HG02798 (cell line): ENCODE results near the gene EIF2B1.
"Not testable (repeated sequence)": the region's sequence is repeated elsewhere in the genome, so short reads cannot be mapped to it uniquely, and the experiment has no call there.

ENCODE experiments used
- ATAC-seq: cut with Tn5 transposase; IDR thresholded peaks from one replicate; pipeline ENCODE4 v1.9.1; 2021; ENCODE audit warnings: mild to moderate bottlenecking; ENCODE audit not compliant: unreplicated experiment, poor library complexity

The EIF2B1 gene

GRCh38 chr12:123621619-123622530 lies 11.6 kb downstream of the EIF2B1 start:
- no peak for ATAC-seq

GRCh38 chr12:123621101-123621500 lies 12.4 kb downstream of the EIF2B1 start:
- no peak for ATAC-seq

GRCh38 chr12:123617580-123617979 lies 15.9 kb downstream of the EIF2B1 start:
- no peak for ATAC-seq

- no peak for ATAC-seq
Measured at GRCh38 chr12:123617144-123617543, 16.3 kb downstream of the EIF2B1 start.

- ATAC-seq: no peak
Measured at GRCh38 chr12:123614531-123614930, 19.0 kb downstream of the EIF2B1 start.

GRCh38 chr12:123614110-123614509 lies 19.4 kb downstream of the EIF2B1 start:
- ATAC-seq: no peak

GRCh38 chr12:123608182-123608581 lies 25.3 kb downstream of the EIF2B1 start:
- ATAC-seq: no peak

GRCh38 chr12:123607756-123608155 lies 25.7 kb downstream of the EIF2B1 start:
- no peak for ATAC-seq

- not testable (repeated sequence) for ATAC-seq
Measured at GRCh38 chr12:123603495-123603894, 30.0 kb downstream of the EIF2B1 start.

GRCh38 chr12:123602651-123603195 lies 30.8 kb downstream of the EIF2B1 start:
- ATAC-seq: no peak

GRCh38 chr12:123601602-123602489 lies 31.6 kb downstream of the EIF2B1 start, which contains the start of gene DDX55:
DDX55 (plus strand) TSS chr12:123602099; CDS start chr12:123602149, 50 bp downstream.
- ATAC-seq: peak; percentile 92

GRCh38 chr12:123599721-123600120 lies 33.8 kb downstream of the EIF2B1 start:
- ATAC-seq: no peak

GRCh38 chr12:123599310-123599709 lies 34.2 kb downstream of the EIF2B1 start:
- ATAC-seq: no peak

GRCh38 chr12:123598522-123598921 lies 35.0 kb downstream of the EIF2B1 start:
- ATAC-seq: no peak

- no peak for ATAC-seq
Measured at GRCh38 chr12:123597100-123597499, 36.4 kb downstream of the EIF2B1 start.

- ATAC-seq: no peak
Measured at GRCh38 chr12:123595729-123596128, 37.8 kb downstream of the EIF2B1 start.

GRCh38 chr12:123591702-123592481 lies 41.6 kb downstream of the EIF2B1 start:
- no peak for ATAC-seq

GRCh38 chr12:123580772-123581171 lies 52.7 kb downstream of the EIF2B1 start:
- no peak for ATAC-seq

GRCh38 chr12:123578829-123579228 lies 54.7 kb downstream of the EIF2B1 start:
- not testable (repeated sequence) for ATAC-seq

GRCh38 chr12:123578243-123578642 lies 55.2 kb downstream of the EIF2B1 start:
- ATAC-seq: no peak
